ENCODE data around the gene DGKG. TPM values are rescaled to one million over a fixed set of nuclear protein-coding genes. Genes with fewer than 3 reads are reported as not detected.

Gene DGKG
- total RNA-seq, 6 experiments from 2014 or later, result 1.5 to 3.6 (median 2.0) TPM

DNA sequence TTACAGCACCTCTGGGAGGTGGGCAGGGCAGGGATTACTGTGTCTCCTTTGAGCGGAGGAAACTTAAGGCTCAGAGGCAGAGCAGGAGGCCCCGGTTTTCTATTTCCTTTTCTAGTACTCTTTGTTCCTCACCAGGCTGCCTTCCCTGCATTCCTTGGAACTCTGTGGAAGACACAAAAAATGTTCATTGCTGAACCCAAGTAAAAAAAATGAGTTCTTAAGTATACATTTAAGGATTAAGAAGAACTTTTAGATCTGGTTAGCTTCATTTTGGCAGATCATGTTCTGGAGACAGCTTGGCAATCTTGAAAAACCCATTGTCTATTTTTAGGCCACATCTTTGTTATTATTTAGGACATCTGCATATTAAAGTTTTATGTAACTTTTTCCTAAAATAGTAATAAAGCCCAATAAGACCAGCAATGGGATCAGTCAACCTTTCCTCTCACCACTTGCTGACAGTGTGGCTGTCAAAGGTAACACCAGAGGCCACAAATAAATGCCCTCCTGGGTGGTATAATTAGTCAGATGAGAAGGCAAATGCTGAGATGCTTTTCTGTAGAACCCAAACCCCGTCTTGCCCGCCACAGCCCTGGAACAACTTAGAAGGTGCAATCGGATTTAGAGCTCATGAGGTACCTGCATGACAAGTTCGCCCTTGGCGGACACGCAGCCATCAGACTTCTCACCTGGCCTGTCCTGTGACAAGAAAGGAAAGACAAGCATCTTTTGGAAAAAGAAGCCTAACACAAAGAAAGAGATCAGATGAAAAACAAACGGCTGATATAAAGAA lies 97.2 kb downstream of the DGKG start:
- no peak for DNase-seq
- H3K4me1 ChIP-seq, result no peaks in the 10 kb centered on the region
- no peaks in the 10 kb centered on the region for H3K27me3 ChIP-seq
- intact Hi-C loops (cut with DNase I), result loop anchor here in 1 of 2 donors (5.0 kb wide), 1 partner anchor 272 kb away; no protein-coding TSS in a partner anchor
- no peak for ATAC-seq
- WGBS (ENCODE audit: insufficient coverage, low coverage, low lambda C conversion rate, missing lambda C conversion rate), result 72% methylated on average over 7 of the region's 9 CpGs
- TF ChIP-seq, protein P1, sequence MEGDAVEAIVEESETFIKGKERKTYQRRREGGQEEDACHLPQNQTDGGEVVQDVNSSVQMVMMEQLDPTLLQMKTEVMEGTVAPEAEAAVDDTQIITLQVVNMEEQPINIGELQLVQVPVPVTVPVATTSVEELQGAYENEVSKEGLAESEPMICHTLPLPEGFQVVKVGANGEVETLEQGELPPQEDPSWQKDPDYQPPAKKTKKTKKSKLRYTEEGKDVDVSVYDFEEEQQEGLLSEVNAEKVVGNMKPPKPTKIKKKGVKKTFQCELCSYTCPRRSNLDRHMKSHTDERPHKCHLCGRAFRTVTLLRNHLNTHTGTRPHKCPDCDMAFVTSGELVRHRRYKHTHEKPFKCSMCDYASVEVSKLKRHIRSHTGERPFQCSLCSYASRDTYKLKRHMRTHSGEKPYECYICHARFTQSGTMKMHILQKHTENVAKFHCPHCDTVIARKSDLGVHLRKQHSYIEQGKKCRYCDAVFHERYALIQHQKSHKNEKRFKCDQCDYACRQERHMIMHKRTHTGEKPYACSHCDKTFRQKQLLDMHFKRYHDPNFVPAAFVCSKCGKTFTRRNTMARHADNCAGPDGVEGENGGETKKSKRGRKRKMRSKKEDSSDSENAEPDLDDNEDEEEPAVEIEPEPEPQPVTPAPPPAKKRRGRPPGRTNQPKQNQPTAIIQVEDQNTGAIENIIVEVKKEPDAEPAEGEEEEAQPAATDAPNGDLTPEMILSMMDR (IDR thresholded peaks at IDR 0.05), result no peak
- TF ChIP-seq POLR2A (IDR thresholded peaks at IDR 0.05), result no peak
- no peak overlapping the region for H3K27ac ChIP-seq
- H3K9me3 ChIP-seq, result no peaks in the 10 kb centered on the region
- no peak overlapping the region for H3K4me3 ChIP-seq
- H3K36me3 ChIP-seq, result no peaks in the 10 kb centered on the region

- TF ChIP-seq, protein P1 (IDR thresholded peaks at IDR 0.05), result peak in 3 of 4 donors; percentile 17 to 19 (median 19)
- TF ChIP-seq POLR2A (IDR thresholded peaks at IDR 0.05), result no peak
- Histone ChIP-seq H3K9me3 (no peaks in the 10 kb centered on the region), H3K27me3 (no peaks in the 10 kb centered on the region), H3K4me3 (no peak overlapping the region), H3K36me3 (no peaks in the 10 kb centered on the region), H3K4me1 (no peaks in the 10 kb centered on the region), H3K27ac (no peak overlapping the region)
- 32% methylated on average over 7 of the region's 9 CpGs for WGBS (ENCODE audit: insufficient coverage, low coverage, low lambda C conversion rate, missing lambda C conversion rate)
- DNase-seq (no peak), ATAC-seq (no peak)
- intact Hi-C loops (cut with DNase I), result loop anchor here in 1 of 2 donors (5.0 kb wide), 1 partner anchor 276 kb away; no protein-coding TSS in a partner anchor
These were observed 100.4 kb downstream of the DGKG start for GRCh38 chr3:186261638-186262037.

- no peak overlapping the region for H3K4me3 ChIP-seq
- ATAC-seq (no peak), DNase-seq (no peak)
- H3K27me3 ChIP-seq, result no peaks in the 10 kb centered on the region
- intact Hi-C loops (cut with DNase I), result loop anchor here in 1 of 2 donors (5.0 kb wide), 1 partner anchor 277 kb away; no protein-coding TSS in a partner anchor
- WGBS (ENCODE audit: insufficient coverage, low coverage, low lambda C conversion rate, missing lambda C conversion rate), result no CpG with 5 or more reads among the region's 4 CpGs
- no peaks in the 10 kb centered on the region for H3K36me3 ChIP-seq
- no peak overlapping the region for H3K27ac ChIP-seq
- no peak for TF ChIP-seq POLR2A (IDR thresholded peaks at IDR 0.05)
- TF ChIP-seq, protein P1 (IDR thresholded peaks at IDR 0.05), result no peak
- no peaks in the 10 kb centered on the region for H3K4me1 ChIP-seq
- H3K9me3 ChIP-seq, result no peaks in the 10 kb centered on the region
These were observed 101.3 kb downstream of the DGKG start for GRCh38 chr3:186260726-186261125.

DNA sequence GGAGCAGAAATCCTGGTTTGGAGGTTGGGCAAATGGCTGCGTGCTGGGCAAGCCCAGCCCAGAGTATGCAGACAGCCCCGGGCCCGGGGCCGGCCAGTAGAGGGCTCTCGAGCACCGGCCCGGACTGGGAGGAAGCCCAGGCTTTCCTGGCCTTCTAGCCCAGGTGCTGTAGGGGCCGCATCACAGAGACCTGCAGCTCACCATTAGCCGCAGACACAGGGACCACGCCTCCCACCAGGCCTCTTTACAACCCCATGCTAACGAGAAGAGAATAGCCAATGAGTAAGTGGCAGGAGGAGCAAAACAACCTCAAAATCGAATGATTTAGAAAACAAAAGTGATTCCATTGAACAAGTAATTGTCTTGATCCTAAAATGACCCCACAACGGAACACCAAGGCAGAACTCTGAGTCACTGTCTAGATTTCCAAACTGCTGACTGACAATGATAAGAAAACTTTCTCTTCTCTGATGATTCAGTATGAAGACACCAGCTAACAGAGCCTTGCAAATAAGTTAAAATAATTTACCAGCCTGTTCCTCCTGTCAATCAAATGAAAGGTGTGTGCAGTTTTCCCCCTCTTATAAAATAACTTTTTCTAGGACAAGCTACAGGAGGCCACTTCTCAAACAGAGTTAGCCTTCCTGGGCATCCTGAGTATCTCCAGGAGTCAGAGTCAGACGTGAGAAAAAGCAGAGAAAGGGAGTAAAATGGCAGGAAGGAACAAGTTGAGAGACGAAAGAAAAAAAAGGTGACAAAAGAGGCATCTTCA lies 102.2 kb downstream of the DGKG start:
- H3K36me3 ChIP-seq, result no peaks in the 10 kb centered on the region
- H3K4me3 ChIP-seq, result no peak overlapping the region
- ATAC-seq (peak; percentile 97 to 99 (median 98)), DNase-seq (peak; percentile 78 to 83 (median 79))
- TF ChIP-seq, protein P1 (IDR thresholded peaks at IDR 0.05), result peak; percentile 78 to 92 (median 89)
- no peak for TF ChIP-seq POLR2A (IDR thresholded peaks at IDR 0.05)
- intact Hi-C loops (cut with DNase I), result loop anchor here (5.0 to 10.0 kb wide), 2 partner anchors 275 to 278 kb away; no protein-coding TSS in a partner anchor
- H3K9me3 ChIP-seq, result no peaks in the 10 kb centered on the region
- WGBS (ENCODE audit: insufficient coverage, low coverage, low lambda C conversion rate, missing lambda C conversion rate), result 16% methylated on average over 12 of the region's 15 CpGs
- H3K27ac ChIP-seq, result no peak overlapping the region
- H3K27me3 ChIP-seq, result no peaks in the 10 kb centered on the region
- H3K4me1 ChIP-seq, result no peaks in the 10 kb centered on the region

Measured in right lobe of liver (tissue), 6 donors.